Small intestine (tissue), 7 donors: ENCODE data around the gene HCAR3. TPM values are rescaled to one million over a fixed set of nuclear protein-coding genes. Genes with fewer than 3 reads are reported as not detected.

Experiments used
- DNase-seq, 2 donors: peaks; one replicate each; pipeline versions ENCODE4 v3.0.0 to v3.0.0-alpha.2; 2013
- FAIRE-seq: peaks from 2 replicates; lab custom pipeline; 2012; peaks lifted over from hg19 to GRCh38; lab: Jason Lieb, UNC
- H3K27ac ChIP-seq, 3 donors: one replicate each; pipeline ENCODE4 v1.5.1; 2013; ENCODE audit warnings: low read length in 2 of 3, mild to moderate bottlenecking in 2 of 3, control low read depth in 1 of 3, inconsistent platforms in 1 of 3, low read depth in 1 of 3, moderate library complexity in 1 of 3
- H3K27me3 ChIP-seq, 3 donors: one replicate each; pipeline ENCODE4 v1.6.1; 2013; ENCODE audit warnings: low read length in 3 of 3, inconsistent platforms in 1 of 3; ENCODE audit not compliant: control insufficient read depth in 3 of 3, insufficient read depth in 3 of 3
- H3K36me3 ChIP-seq, 3 donors: one replicate each; pipeline ENCODE4 v1.6.1; 2013; ENCODE audit warnings: low read length in 3 of 3, inconsistent platforms in 1 of 3, low read depth in 1 of 3, mild to moderate bottlenecking in 1 of 3, moderate library complexity in 1 of 3; ENCODE audit not compliant: control insufficient read depth in 3 of 3, insufficient read depth in 2 of 3
- H3K4me1 ChIP-seq, 3 donors: one replicate each; pipeline ENCODE4 v1.6.1; 2013; ENCODE audit warnings: low read length in 2 of 3, inconsistent platforms in 1 of 3, low read depth in 1 of 3, mild to moderate bottlenecking in 1 of 3, moderate library complexity in 1 of 3; ENCODE audit not compliant: control insufficient read depth in 3 of 3, insufficient read depth in 2 of 3
- H3K4me3 ChIP-seq, 3 donors: one replicate each; pipeline ENCODE4 v1.5.1; 2013; ENCODE audit warnings: low read length in 3 of 3, control low read depth in 1 of 3, inconsistent platforms in 1 of 3, low read depth in 1 of 3, mild to moderate bottlenecking in 1 of 3, moderate library complexity in 1 of 3
- H3K9me3 ChIP-seq, 2 donors: one replicate each; pipeline ENCODE4 v1.6.1; 2013; ENCODE audit warnings: low read depth in 1 of 2, low read length in 1 of 2; ENCODE audit not compliant: control insufficient read depth in 2 of 2, insufficient read depth in 1 of 2
- WGBS, 3 donors: extraction: QIAGEN DNeasy Blood & Tissue Kit; methylation state at CpG; one replicate each; pipeline ENCODE4 v1.1.7; 2013; 5-methylcytosine and 5-hydroxymethylcytosine counted together
- polyA plus RNA-seq, 4 donors: library from polyadenylated mRNA; stranded (reverse) in 3 of 4; unstranded in 1 of 4; fragments of 200-250 nt in 3 of 4; fragments of 120-200 nt in 1 of 4; gene quantifications; one replicate each; pipeline versions ENCODE4 v1.2.1 to v1.2.3, GENCODE V29; 2013
- donor health status: healthy with polysubstance abuse.
- donor health status: control.
- donor health status: control.
- donor health status: Bipolar disorder and iron deficiency.
- donor health status: healthy.

Gene HCAR3
- polyA plus RNA-seq, 4 donors, result 0.15 to 0.52 (median 0.27) TPM; not detected in 1

GRCh38 chr12:122747224-122748135 lies 30.9 kb upstream of the HCAR3 start:
- H3K4me1 ChIP-seq, result peaks cover 0 to 6% (median 0%) of the 10 kb centered on the region in 3 donors
- FAIRE-seq (no peak), DNase-seq (no peak)
- H3K4me3 ChIP-seq, result no peak overlapping the region
- H3K9me3 ChIP-seq, result peaks cover 0 to 3% of the 10 kb centered on the region in 2 donors
- H3K36me3 ChIP-seq, result no peaks in the 10 kb centered on the region
- 77 to 80% (median 78%) methylated on average over 9 of the region's 9 CpGs for WGBS, 3 donors
- no peak overlapping the region for H3K27ac ChIP-seq
- H3K27me3 ChIP-seq, result no peaks in the 10 kb centered on the region

DNA sequence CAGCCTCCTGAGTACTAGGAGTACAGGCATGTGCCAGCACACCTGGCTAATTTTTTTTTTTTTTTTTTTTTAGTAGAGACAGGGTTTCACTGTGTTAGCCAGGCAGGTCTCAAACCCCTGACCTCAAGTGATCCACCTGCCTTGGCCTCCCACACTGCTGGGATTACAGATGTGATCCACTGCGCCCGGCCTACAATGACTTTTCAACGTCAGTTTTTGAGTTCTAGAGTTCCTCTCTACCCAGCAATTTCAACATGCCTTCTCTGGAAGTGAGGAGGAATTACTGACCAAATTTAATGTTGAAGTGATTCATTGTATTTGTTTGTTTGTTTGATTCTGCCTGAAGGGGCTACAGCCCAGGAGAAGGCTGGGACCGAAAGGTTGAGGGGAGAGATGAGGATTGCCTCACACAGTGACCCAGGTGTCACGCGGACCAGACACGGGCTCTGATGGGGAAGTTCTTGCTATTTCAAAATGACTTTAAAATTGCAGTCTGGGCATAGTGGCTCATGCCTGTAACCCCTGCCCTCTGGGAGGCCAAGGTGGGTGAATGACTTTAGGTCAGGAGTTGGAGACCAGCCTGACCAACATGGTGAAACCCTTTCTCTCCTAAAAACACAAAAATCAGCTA lies 27.4 kb upstream of the HCAR3 start:
- no peak overlapping the region for H3K4me3 ChIP-seq
- H3K9me3 ChIP-seq, result peaks cover 0 to 9% of the 10 kb centered on the region in 2 donors
- no peaks in the 10 kb centered on the region for H3K27me3 ChIP-seq
- H3K36me3 ChIP-seq, result no peaks in the 10 kb centered on the region
- WGBS, 3 donors, result 88 to 98% (median 92%) methylated on average over 7 of the region's 7 CpGs
- no peak overlapping the region for H3K27ac ChIP-seq
- H3K4me1 ChIP-seq, result no peaks in the 10 kb centered on the region
- FAIRE-seq (no peak), DNase-seq (no peak)

DNA sequence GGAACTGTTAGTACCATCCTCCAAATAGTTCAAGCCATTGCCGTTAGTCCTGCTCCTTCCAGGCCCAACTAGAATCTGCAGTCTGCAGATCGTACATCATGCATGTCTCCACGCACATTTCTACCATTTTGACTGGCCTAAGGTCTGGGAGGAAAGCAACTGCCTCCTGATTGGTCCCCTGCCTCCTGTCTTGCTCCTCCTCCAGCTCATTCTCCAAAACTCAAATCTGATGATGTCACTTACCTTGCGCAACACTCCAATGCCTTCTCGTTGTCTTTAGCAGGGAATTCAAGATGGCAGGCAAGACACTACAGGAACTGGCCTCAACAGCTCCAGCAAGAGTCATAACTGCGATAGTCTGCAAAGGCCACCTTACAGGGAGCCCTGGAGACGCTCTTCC lies 23.7 kb upstream of the HCAR3 start:
- Histone ChIP-seq H3K4me3 (no peak overlapping the region), H3K36me3 (no peaks in the 10 kb centered on the region), H3K4me1 (no peaks in the 10 kb centered on the region), H3K27me3 (no peaks in the 10 kb centered on the region), H3K9me3 (peaks cover 0 to 11% of the 10 kb centered on the region in 2 donors), H3K27ac (no peak overlapping the region)
- no peak for FAIRE-seq
- WGBS, 3 donors, result 92 to 93% (median 92%) methylated on average over 7 of the region's 7 CpGs
- no peak for DNase-seq

DNA sequence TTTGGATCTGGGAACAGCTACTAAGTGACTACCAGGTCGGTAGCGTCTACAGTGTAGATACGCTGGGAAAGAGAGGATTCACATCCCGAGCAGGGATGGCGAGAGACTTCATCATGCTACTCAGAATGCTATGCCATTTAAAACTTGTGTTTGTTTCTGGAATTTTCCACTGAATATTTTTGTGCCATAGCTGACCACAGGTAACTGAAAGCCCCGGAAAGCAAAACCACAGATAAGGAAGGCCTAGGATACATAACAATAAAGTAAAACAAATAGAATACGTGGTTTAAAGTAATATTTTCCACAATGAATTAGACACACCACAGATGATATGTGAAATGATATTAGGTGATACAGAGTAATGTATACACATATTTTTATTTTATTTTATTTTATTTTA lies 22.0 kb upstream of the HCAR3 start:
- H3K4me3 ChIP-seq, result no peak overlapping the region
- peaks cover 0 to 11% of the 10 kb centered on the region in 2 donors for H3K9me3 ChIP-seq
- H3K27me3 ChIP-seq, result no peaks in the 10 kb centered on the region
- H3K4me1 ChIP-seq, result no peaks in the 10 kb centered on the region
- no peak for DNase-seq
- H3K27ac ChIP-seq, result no peak overlapping the region
- 77 to 88% (median 85%) methylated on average over 7 of the region's 7 CpGs for WGBS, 3 donors
- no peaks in the 10 kb centered on the region for H3K36me3 ChIP-seq
- FAIRE-seq, result no peak

GRCh38 chr12:122732611-122733010 lies 16.0 kb upstream of the HCAR3 start:
- WGBS, 3 donors, result 85 to 92% (median 86%) methylated on average over 4 of the region's 4 CpGs
- Histone ChIP-seq H3K27ac (no peak overlapping the region), H3K36me3 (no peaks in the 10 kb centered on the region), H3K4me3 (no peak overlapping the region), H3K9me3 (peaks cover 0 to 2% of the 10 kb centered on the region in 2 donors), H3K4me1 (peaks cover 0 to 3% (median 0%) of the 10 kb centered on the region in 3 donors), H3K27me3 (no peaks in the 10 kb centered on the region)
- FAIRE-seq (no peak), DNase-seq (no peak)

GRCh38 chr12:122732170-122732569 lies 15.6 kb upstream of the HCAR3 start:
- H3K27me3 ChIP-seq, result no peaks in the 10 kb centered on the region
- no peak overlapping the region for H3K27ac ChIP-seq
- H3K36me3 ChIP-seq, result no peaks in the 10 kb centered on the region
- peaks cover 0 to 2% of the 10 kb centered on the region in 2 donors for H3K9me3 ChIP-seq
- WGBS, 3 donors, result 69 to 82% (median 74%) methylated on average over 3 of the region's 3 CpGs
- peaks cover 0 to 3% (median 0%) of the 10 kb centered on the region in 3 donors for H3K4me1 ChIP-seq
- H3K4me3 ChIP-seq, result no peak overlapping the region
- FAIRE-seq, result no peak
- no peak for DNase-seq

GRCh38 chr12:122730215-122731014 lies 13.8 kb upstream of the HCAR3 start, which contains the start of gene HCAR1:
Gene HCAR1, minus strand, starts transcription at chr12:122730844. Its CDS starts 505 bp downstream, at chr12:122730339.
- DNase-seq, result peak in 1 of 2 donors; percentile 15
- Histone ChIP-seq H3K27ac (no peak within 1 kb of the TSS), H3K27me3 (no peaks in the 10 kb centered on the region), H3K9me3 (no peaks in the 10 kb centered on the region), H3K36me3 (no peaks in the 10 kb centered on the region), H3K4me1 (peaks cover 0 to 4% (median 3%) of the 10 kb centered on the region in 3 donors), H3K4me3 (no peak within 1 kb of the TSS)
- 58 to 68% (median 65%) methylated on average over 32 of the region's 32 CpGs for WGBS, 3 donors
- no peak for FAIRE-seq
